Epithelial cell of proximal tubule (primary cell): ENCODE data around the gene KCNG2. TPM values are rescaled to one million over a fixed set of nuclear protein-coding genes. Genes with fewer than 3 reads are reported as not detected.
A peak's percentile ranks its signal among the peaks of the same experiment; 100 is the strongest.
"Not testable (repeated sequence)": the region's sequence is repeated elsewhere in the genome, so short reads cannot be mapped to it uniquely, and the experiment has no call there.

Experiments
- DNase-seq: peaks from one replicate; pipeline ENCODE4 v3.0.0-alpha.2; 2011; ENCODE audit warnings: low read depth
- H3K4me3 ChIP-seq: 2 replicates; pipeline ENCODE4 v1.5.1; 2011; ENCODE audit warnings: low read depth, mild to moderate bottlenecking, low read length
- CTCF ChIP-seq: conservative IDR thresholded peaks from 2 replicates; pipeline ENCODE4 v1.5.1; 2012; ENCODE audit warnings: low read depth, mild to moderate bottlenecking, low read length
- total RNA-seq: library from RNA; depleted of rRNA; stranded (reverse); fragments of >200 nt; gene quantifications from 2 replicates; pipeline ENCODE4 v1.2.3, GENCODE V29; 2015

The KCNG2 gene, protein sequence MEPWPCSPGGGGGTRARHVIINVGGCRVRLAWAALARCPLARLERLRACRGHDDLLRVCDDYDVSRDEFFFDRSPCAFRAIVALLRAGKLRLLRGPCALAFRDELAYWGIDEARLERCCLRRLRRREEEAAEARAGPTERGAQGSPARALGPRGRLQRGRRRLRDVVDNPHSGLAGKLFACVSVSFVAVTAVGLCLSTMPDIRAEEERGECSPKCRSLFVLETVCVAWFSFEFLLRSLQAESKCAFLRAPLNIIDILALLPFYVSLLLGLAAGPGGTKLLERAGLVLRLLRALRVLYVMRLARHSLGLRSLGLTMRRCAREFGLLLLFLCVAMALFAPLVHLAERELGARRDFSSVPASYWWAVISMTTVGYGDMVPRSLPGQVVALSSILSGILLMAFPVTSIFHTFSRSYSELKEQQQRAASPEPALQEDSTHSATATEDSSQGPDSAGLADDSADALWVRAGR
- not detected in 2 replicates for total RNA-seq

GRCh38 chr18:79797518-79798345 is at the start of gene KCNG2:
KCNG2 (plus strand) TSS chr18:79797938; CDS start chr18:79863668, 65,730 bp downstream.
- peak within 1 kb of the TSS; percentile 16 for H3K4me3 ChIP-seq
- no peak for DNase-seq
- TF ChIP-seq CTCF: no peak

DNA sequence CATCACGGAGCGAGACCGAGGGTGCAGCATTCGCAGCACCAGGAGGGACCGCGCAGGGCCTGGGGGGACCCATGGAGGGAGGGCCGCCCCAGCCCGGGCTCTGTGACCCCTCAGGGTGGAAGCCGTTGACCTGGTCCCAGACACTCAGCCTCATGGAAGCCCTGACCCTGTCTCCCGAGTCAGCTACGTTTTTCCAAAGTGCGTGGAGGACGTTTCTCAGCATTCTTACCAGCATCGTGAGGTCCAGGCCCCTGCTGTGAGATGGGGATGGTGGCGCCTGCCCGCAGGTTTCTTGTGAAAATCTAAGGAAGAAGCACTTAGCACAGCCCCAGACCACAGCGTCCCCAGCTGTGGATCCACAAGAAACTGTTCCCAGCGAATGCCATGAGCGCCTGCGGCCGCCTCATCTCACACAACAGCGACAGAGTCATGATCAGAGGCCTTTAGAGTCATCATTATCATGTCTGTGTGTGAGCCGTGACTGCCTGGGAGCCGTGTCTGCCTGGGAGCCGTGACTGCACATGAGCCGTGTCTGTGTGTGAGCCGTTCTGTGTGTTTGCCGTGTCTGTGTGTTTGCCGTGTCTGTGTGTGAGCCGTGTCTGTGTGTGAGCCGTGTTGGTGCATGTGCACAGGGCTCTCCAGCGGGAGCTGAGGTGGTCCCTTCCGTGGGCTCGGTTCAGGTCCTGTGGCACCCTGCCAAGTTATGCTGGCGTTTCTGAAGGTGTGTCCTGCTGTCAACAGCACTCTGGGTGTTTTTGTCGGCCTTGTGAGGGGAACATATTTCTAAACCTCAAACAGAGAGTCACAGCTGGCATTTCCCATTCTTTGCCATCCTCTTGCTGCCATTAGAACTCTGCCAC is 49.2 kb upstream of the KCNG2 start:
- H3K4me3 ChIP-seq: no peak overlapping the region
- DNase-seq: no peak
- no peak for TF ChIP-seq CTCF

GRCh38 chr18:79749251-79750191 is 48.2 kb upstream of the KCNG2 start:
- no peak for DNase-seq
- TF ChIP-seq CTCF: no peak
- no peak overlapping the region for H3K4me3 ChIP-seq

- no peak overlapping the region for H3K4me3 ChIP-seq
- TF ChIP-seq CTCF: no peak
- DNase-seq: no peak
Observed at GRCh38 chr18:79750980-79751571, 46.7 kb upstream of the KCNG2 start.

DNA sequence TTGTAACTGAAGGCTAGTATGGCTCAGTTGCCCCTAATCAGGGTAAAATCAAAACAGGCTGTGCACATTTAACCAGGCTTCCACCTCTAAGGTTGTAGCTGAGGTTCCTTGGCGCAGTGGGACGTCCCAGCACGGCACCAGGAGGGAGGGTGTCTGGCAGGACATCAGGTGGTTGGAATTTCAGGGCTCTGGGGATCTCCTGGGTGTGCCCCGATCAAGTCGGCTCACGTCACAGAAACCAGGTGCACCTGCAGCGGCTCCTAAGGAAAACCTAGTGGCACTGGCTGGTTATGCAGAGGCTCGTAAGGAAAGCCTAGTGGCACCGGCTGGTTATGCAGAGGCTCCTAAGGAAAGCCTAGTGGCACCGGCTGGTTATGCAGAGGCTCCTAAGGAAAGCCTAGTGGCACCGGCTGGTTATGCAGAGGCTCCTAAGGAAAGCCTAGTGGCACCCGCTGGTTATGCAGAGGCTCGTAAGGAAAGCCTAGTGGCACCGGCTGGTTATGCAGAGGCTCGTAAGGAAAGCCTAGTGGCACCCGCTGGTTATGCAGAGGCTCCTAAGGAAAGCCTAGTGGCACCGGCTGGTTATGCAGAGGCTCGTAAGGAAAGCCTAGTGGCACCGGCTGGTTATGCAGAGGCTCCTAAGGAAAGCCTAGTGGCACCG is 45.7 kb upstream of the KCNG2 start:
- DNase-seq, H3K4me3 ChIP-seq: not testable (repeated sequence)

DNA sequence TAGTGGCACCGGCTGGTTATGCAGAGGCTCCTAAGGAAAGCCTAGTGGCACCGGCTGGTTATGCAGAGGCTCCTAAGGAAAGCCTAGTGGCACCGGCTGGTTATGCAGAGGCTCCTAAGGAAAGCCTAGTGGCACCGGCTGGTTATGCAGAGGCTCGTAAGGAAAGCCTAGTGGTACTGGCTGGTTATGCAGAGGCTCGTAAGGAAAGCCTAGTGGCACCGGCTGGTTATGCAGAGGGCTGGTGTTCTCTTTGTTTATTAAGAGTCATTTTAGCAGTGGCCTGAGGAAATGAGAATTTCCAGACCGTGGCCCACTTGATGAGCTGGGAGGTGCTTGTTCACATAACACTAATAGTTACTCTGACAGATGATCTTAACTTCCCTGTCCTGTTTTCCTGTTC is 44.8 kb upstream of the KCNG2 start:
- not testable (repeated sequence) for DNase-seq, H3K4me3 ChIP-seq

More for the DNA sequence above, 45.7 kb upstream of the KCNG2 start:
- TF ChIP-seq CTCF: peak; percentile 29
